ENCODE measurements around the gene MUC6. TPM values are rescaled to one million over a fixed set of nuclear protein-coding genes. Genes with fewer than 3 reads are reported as not detected.

Gene MUC6
- total RNA-seq, 1 experiment from 2014 or later: not detected

DNA sequence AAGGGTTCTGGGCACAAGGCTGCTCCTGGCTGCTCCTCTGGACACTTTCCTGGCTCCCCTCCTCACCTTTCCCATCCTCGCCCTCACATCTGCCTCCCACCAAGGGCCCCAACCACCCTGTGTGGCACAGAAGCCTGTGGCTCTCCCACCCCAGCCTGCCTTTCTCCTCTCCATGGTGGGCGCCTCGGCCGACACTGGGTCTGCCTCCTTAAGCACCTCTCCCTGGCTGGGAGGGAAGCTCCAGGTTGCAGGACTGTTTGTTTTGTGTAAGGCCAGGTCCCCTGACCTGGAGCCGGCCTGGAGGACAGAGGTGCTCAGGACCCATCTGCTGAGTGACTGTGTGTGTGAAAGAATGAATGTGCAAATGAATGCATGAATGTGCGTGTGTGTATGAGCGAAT is 14.1 kb downstream of the MUC6 start:
- no peak overlapping the region for H3K27ac Mint-ChIP-seq (ENCODE audit: low read depth, unreplicated experiment)
- intact Hi-C loops (cut with micrococcal nuclease): no loop called here
- no peaks in the 10 kb centered on the region for H3K4me1 Mint-ChIP-seq (ENCODE audit: insufficient read depth, unreplicated experiment)
- H3K4me3 Mint-ChIP-seq (ENCODE audit: unreplicated experiment): no peak overlapping the region
- peaks cover 11% of the 10 kb centered on the region for H3K9me3 Mint-ChIP-seq (ENCODE audit: unreplicated experiment)
- POLR2A ChIA-PET: no interaction called here
- no TSS peak for BruUV-seq (replicated peaks)
- no peaks in the 10 kb centered on the region for H3K27me3 Mint-ChIP-seq (ENCODE audit: insufficient read depth, unreplicated experiment)
- no peak for DNase-seq (ENCODE audit: unreplicated experiment)
- no peak for TF ChIP-seq CTCF (IDR thresholded peaks at IDR 0.05; ENCODE audit: unreplicated experiment)
- no peaks in the 10 kb centered on the region for H3K36me3 Mint-ChIP-seq (ENCODE audit: insufficient read depth, unreplicated experiment)
- CTCF ChIA-PET: no interaction called here

GRCh38 chr11:1020211-1020905 is 16.2 kb downstream of the MUC6 start:
- H3K27me3 Mint-ChIP-seq (ENCODE audit: insufficient read depth, unreplicated experiment): no peaks in the 10 kb centered on the region
- peaks cover 28% of the 10 kb centered on the region for H3K9me3 Mint-ChIP-seq (ENCODE audit: unreplicated experiment)
- H3K4me1 Mint-ChIP-seq (ENCODE audit: insufficient read depth, unreplicated experiment): no peaks in the 10 kb centered on the region
- intact Hi-C loops (cut with micrococcal nuclease): no loop called here
- ChIA-PET POLR2A (no interaction called here), CTCF (interaction anchor here (0.5 to 1.7 kb wide), 3 partner anchors 31 to 98 kb away, joined by 3 to 4 read pairs (median 3); no protein-coding TSS in a partner anchor)
- no peak overlapping the region for H3K4me3 Mint-ChIP-seq (ENCODE audit: unreplicated experiment)
- BruUV-seq (replicated peaks): no TSS peak
- DNase-seq (ENCODE audit: unreplicated experiment): no peak
- no peak overlapping the region for H3K27ac Mint-ChIP-seq (ENCODE audit: low read depth, unreplicated experiment)
- no peak for TF ChIP-seq CTCF (IDR thresholded peaks at IDR 0.05; ENCODE audit: unreplicated experiment)
- H3K36me3 Mint-ChIP-seq (ENCODE audit: insufficient read depth, unreplicated experiment): peaks cover 9% of the 10 kb centered on the region

- peaks cover 9% of the 10 kb centered on the region for H3K36me3 Mint-ChIP-seq (ENCODE audit: insufficient read depth, unreplicated experiment)
- CTCF ChIA-PET: interaction anchor here (0.5 to 1.7 kb wide), 2 partner anchors 32 to 36 kb away, joined by 3 read pairs; no protein-coding TSS in a partner anchor
- H3K27ac Mint-ChIP-seq (ENCODE audit: low read depth, unreplicated experiment): no peak overlapping the region
- no TSS peak for BruUV-seq (replicated peaks)
- POLR2A ChIA-PET: no interaction called here
- no peak overlapping the region for H3K4me3 Mint-ChIP-seq (ENCODE audit: unreplicated experiment)
- peaks cover 28% of the 10 kb centered on the region for H3K9me3 Mint-ChIP-seq (ENCODE audit: unreplicated experiment)
- no peaks in the 10 kb centered on the region for H3K27me3 Mint-ChIP-seq (ENCODE audit: insufficient read depth, unreplicated experiment)
- H3K4me1 Mint-ChIP-seq (ENCODE audit: insufficient read depth, unreplicated experiment): no peaks in the 10 kb centered on the region
- no peak for TF ChIP-seq CTCF (IDR thresholded peaks at IDR 0.05; ENCODE audit: unreplicated experiment)
- intact Hi-C loops (cut with micrococcal nuclease): no loop called here
- DNase-seq (ENCODE audit: unreplicated experiment): no peak
Observed at GRCh38 chr11:1019321-1019910, 17.1 kb downstream of the MUC6 start.

- ChIA-PET POLR2A (no interaction called here), CTCF (no interaction called here)
- DNase-seq (ENCODE audit: unreplicated experiment): no peak
- Mint-ChIP-seq H3K9me3 (ENCODE audit: unreplicated experiment) (peaks cover 28% of the 10 kb centered on the region), H3K27ac (ENCODE audit: low read depth, unreplicated experiment) (no peak overlapping the region), H3K36me3 (ENCODE audit: insufficient read depth, unreplicated experiment) (peaks cover 9% of the 10 kb centered on the region), H3K27me3 (ENCODE audit: insufficient read depth, unreplicated experiment) (no peaks in the 10 kb centered on the region), H3K4me3 (ENCODE audit: unreplicated experiment) (no peak overlapping the region), H3K4me1 (ENCODE audit: insufficient read depth, unreplicated experiment) (no peaks in the 10 kb centered on the region)
- no TSS peak for BruUV-seq (replicated peaks)
- intact Hi-C loops (cut with micrococcal nuclease): no loop called here
- no peak for TF ChIP-seq CTCF (IDR thresholded peaks at IDR 0.05; ENCODE audit: unreplicated experiment)
Observed at GRCh38 chr11:1018091-1018490, 18.4 kb downstream of the MUC6 start.
